Activated CD4-positive, CD25-positive, alpha-beta regulatory T cell (primary cell): Measurements from ENCODE around the gene GTPBP1.
A peak's percentile ranks its signal among the peaks of the same experiment; 100 is the strongest.

ENCODE experiments used
- DNase-seq, 4 experiments: peaks; one replicate each; lab custom pipeline; 2025; lab: John Stamatoyannopoulos, UW

GTPBP1 gene

DNA sequence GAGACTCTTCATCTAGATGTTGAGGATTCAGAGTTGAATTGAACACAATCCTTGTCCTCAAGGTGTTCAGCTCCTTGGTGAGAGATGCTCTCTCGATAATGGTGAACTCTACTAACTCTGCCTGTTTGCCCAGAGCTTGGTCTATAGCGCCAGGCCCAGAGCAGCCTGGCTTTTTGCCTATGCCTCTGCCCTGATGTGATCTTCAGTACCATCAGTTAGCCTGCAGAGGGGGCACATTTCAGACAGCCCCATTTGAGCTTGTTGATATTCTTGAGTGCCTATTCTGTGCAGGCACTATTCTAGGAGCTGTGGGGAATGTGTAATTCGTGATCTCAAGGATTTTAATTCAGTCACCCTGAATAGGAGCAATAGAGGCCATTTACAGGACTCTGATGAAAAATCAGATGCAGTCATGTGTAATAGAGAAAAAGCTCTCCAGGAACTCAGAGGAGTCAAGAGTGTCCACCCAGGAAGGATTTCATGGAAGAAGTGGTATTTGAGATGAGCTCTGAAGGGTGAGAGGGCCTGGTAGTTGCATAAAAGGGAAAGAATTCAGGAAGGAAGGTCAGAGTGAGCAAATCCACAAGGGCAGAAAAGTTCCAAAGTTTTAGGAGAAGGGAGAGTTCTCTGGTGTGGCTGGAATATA is 19.3 kb downstream of the GTPBP1 start:
- DNase-seq: no peak

DNA sequence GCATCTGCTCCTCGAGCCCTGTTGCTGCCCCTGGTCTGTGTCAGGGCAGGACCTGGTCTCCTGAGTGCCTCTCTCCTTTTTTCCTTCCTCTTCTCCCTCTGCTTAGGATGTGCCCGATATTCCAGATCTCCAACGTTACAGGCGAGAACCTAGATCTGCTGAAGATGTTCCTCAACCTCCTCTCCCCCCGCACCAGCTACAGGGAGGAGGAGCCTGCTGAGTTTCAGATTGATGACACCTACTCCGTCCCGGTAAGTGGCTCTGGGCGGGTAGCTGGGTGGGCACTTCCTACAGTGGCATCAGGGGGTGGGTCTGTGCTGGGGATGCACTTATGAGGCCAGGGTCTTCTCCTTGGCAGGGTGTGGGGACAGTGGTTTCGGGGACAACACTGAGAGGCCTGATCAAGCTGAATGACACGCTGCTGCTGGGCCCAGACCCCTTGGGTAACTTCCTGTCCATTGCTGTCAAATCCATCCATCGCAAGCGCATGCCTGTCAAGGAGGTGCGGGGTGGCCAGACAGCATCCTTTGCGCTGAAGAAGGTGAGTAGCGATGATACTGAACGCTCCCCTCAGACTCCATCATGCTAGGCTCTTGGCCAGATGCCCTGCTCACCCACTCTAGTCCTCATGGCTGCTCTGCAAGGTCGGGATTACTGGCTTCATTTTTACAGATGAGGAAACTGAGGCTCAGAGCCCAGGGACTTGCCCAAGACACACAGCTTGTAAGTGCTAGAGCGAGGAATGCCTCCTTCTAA is 20.3 kb downstream of the GTPBP1 start:
- no peak for DNase-seq

DNA sequence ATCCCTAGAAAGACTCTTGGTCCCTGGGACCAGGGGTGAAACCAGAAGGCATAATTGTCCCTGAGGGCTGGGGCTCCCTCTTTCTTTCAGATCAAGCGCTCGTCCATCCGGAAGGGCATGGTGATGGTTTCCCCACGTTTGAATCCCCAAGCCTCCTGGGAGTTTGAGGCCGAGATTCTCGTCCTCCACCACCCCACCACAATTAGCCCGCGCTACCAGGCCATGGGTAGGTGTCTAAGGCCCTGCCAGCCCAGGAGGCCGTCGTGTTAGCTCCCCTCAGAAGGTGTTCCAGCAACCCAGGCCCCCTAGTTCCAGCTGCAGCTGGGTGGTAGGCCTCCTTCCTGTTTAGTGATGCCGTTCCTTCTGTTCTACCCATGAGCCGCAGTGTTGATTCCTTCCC is 21.4 kb downstream of the GTPBP1 start:
- DNase-seq: no peak

DNA sequence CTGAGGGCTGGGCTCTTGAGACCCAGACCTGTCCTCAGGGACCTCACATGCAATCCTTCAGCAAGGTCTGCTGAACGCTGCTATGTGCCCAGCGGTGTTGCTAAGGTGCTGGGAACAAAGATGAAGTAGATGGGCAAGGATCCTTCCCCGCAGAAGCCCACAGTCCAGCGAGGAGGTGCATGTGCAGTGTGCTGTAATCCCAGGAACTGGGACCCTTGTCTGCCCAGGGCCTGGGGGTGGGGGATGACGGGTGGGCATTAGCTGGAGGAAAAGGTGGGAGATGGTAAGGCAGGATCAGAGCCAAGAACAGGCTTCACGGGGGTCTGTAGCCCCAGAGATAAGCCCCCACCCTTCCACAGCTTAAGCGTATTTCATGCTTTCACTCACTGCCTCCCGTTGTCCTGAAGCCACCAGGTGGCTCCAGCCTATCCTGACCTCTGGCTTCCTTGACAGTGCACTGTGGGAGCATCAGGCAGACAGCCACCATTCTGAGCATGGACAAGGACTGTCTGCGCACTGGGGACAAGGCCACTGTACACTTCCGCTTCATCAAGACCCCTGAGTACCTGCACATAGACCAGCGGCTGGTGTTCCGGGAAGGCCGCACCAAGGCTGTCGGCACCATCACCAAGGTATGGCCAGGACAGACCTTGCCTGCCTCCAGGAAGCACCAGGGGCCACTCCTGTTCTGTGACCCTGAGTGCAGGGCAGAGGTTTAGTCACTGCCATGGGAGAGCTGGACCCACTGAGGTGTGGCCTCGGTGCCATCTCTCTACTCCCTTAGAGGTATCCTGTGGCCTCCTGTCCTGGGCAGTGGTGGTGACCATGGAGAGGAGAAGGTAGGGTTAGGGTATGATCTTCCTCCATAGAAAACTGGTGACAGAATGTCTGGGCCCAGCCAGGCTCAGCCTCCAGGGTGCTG is 22.0 kb downstream of the GTPBP1 start:
- DNase-seq: no peak

DNA sequence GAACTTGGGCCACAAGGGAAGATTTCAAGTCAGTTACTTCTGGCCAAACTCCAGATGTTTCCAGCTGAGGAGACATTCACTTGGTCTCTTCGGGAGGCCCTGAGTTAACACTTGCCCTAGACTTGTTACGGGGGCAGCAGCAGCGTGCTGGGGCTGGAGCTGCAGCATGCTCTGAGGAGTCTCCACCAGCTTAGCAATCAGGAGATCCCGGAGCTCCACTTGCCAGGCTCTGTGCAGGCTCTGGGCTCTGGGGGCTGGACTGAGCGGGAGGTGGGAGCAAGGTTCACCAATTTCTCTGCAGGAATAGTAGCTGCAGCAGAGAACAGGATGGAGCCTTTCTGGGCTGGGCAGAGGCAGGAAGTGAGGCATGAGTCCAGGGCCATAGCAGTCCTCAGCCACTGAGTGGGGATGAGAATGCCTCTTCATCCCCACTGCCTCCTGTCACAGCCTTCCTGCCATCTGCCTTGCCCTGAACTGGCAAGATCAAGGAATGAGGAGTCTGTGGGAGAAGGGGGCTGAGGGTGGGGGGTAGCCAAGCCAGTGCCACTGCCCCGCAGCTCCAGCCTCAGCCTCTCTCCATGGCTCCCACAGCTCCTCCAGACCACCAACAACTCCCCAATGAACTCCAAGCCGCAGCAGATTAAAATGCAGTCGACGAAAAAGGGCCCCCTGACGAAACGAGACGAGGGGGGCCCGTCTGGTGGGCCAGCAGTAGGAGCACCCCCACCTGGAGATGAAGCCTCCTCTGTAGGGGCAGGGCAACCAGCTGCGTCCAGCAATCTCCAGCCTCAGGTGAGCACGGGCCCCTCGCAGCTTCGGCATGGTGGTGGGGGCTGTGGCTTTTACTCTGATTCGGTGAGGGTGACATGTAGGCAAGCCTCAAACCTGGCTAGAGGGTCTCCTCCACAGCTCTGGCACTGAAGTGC is 23.4 kb downstream of the GTPBP1 start:
- no peak for DNase-seq

DNA sequence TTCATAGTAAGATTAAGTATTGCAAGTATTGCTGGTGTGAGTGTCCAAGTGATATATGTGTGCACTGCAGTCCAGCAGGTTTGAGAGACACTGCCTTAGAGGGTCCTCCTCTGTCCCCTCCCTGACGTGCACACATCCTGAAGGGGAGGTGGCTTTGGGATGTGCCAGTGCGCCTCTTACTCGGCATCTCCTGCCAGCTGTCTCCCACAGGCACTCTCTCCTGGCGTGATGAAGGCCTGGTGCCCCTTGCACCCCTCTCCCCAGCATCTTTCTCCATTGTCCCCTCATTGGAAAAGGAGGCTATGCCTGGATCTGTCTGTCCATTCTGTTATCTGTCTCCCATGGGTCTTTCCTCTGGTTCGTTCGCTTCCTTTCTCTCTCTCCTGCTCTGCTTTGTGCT is 24.2 kb downstream of the GTPBP1 start:
- DNase-seq: no peak

DNA sequence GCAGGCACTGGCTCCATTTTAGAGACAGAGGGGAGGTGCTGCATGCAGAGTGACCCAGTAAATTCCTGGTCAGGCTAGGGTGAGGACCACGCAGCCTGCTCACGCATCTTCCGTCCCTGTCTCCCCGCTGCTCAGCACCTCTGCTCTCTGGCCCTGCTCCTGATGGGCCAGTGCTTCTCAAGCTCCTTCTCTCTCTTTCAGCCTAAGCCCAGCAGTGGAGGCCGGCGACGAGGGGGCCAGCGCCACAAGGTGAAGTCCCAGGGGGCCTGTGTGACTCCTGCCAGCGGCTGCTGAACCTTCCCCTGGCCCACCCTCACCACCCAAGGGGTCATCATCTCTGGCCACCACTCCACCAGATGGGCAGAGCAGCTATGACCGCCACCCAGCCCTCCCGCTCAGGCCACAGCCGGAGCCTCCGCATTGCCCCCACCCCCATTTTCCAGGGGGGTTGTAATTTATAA is 24.7 kb downstream of the GTPBP1 start:
- DNase-seq: no peak

DNA sequence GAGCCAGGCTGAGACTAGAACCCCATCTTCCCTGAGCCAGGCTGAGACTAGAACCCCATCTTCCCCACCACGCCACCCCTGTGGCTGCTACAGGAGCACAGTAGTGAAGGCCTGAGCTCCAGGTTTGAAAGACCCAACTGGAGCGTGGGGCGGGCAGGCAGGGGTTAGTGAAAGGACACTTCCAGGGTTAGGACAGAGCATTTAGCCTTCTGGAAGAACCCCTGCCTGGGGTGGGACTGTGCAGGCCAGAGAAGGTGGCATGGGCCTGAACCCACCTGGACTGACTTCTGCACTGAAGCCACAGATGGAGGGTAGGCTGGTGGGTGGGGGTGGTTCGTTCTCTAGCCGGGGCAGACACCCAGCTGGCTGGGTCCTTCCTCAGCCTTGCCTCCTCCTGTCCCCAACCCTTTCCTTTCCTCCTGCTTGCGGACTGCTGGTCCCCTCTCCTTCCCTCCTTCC is 26.0 kb downstream of the GTPBP1 start:
- no peak for DNase-seq

DNA sequence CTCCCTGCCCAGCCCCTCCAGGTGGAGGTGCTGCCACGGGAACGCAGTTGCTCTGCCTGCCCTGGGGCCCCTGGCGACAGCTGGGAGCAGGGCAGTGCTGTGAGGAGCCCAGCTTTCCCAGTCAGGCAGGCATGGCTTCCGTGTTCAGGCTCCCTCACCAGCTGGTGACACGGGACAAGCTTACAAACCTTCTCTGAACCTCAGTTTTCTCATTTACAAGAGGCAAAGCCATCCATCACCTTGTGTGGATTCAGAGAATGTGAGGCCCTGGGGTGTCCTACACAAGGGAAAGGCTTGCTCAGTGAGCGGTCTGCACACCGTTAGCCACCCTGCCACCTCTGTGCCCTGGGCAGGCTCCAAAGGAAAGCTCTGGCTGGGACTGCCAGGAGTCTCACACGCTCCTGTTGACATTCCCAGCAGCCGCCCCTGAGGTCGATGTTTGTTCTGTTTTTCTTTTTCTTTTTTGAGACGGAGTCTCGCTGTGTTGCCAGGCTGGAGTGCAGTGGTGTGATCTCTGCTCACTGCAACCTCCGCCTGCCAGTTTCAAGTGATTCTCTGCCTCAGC is 26.6 kb downstream of the GTPBP1 start:
- no peak for DNase-seq

DNA sequence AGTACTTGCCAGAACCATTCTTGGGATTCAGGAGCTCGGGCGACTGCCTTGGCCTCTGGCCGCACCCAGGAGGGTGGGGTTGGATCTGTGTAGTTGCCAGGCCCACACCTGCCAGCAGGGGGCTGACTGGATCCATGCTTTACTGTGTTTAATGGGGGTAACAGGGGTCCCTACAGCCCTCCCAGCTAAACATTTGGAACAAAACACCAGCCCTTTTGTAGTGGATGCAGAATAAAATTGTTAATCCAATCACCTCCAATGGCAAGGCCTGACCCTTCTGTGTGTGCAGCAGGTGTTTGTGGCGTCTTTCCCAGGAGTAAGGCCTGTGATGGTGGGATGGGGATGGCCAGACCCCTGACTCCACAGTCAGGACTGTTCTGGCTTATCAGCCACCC is 27.6 kb downstream of the GTPBP1 start:
- DNase-seq: peak in 1 of 4 experiments; percentile 34

DNA sequence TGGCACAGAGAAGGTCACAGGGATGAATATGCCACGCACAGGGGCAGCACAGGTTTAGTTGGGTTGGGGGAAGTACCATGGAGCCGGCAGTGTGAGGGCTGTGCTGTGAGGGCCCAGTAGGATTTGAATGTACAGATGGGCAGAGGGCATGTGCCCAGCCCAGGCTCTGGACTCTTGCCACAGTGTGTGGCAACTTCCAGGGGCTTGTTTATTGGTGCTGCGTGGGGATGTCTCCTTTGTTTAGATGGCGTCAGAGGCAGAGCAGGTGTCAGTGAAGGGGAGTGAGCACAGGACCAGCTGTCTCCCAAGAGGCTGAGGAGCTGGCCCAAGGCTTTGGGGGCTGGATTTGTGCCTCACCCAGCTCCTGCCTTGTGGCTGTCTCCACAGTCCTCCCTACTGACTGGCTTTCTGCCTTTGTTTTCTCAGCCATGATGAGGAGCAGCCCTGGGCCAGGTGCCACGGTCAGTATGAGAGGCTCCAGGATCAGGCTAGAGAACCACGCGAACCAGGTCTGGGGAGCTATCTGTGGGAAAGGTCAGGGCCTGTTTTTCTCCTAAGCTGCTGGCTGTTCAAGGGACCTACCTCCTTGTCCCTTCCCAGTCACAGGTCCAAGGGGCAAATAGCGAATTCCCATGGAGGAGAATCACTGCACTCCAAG is 28.1 kb downstream of the GTPBP1 start:
- DNase-seq: no peak

DNA sequence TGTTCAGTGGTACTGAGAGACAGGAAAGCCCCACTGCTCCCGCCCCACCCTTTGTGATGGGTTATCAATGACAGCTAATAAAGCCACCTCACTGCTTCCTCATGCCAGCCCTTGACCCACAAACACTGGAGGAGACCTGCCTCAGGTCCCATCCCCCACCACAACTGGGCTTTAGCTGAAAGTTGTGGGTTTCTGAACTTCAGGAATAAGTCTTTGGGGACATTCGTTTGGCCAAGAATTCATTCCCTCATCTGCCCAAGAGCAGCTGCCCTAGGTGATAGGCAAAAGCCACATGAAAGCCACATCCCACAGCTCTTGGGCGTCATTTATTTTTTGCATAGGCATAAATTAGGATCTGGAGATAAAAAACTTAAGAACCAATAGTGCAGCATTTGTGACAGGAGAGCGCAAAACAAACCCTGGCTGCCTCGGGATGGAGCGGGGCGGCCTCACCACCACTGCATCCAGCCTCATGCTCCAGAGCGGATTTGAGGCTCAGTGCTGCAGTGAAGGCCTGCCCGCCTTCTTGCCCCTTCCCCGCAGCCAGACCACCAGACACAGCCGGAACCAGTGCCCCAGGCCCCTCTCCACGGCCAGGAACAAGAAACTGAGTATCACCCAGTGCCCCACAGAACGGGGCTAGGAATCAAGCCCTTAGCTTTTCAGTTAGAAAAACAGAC is 28.8 kb downstream of the GTPBP1 start:
- no peak for DNase-seq

DNA sequence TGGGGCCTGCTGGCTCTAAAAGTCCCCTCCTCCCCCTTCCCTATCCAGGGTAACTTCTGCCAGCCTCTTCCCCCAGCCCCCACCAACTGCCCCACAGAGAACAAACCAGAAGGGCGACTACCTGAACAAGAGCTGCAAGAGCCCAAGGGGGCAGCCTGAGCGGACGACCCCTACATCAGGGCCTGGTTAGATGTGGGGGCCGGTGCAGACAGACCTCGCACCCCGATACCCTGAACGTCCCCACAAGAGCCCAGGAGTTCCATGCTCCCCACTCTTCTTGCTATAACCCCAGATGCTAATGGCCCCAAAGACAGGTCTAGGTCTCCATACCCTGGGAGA is 29.4 kb downstream of the GTPBP1 start:
- DNase-seq: no peak

DNA sequence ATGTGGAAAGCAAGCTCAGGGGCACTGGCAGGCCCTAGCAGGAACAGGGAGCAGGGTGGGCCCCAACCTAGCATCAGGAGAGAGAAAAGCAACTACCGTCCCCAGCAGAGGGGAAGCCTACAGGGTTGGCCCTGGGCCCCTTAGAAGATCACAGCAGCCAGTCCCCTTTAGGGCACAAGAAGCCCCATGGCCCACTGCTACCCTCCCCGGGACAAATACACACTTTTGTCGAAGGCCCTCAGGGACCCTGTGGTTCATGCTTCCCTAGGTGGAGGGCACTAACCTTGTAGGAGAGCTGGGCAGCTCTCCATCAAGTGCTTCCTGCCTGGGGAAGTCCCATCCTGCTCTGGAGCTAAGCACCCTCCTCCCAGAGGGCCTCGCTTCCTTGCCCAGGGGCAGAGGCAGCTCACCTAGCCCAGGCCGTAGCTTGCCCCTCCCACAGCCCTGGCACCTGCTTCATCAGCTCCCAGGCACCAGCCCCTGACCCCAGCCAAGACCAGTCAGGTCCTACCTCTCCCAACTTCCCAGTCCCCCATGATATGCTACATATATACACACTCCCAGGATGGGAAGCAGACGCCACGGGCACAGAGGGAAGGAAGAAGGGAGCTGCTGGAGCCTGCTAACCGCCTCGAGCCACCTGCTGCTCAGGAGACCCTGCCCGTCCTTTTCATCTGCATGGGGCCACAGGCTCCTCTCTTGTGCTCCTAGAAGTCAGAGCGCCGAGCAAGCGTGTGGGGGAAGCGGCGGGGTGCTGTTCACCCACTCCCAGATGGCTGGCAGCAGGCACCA is 29.9 kb downstream of the GTPBP1 start:
- no peak for DNase-seq

DNA sequence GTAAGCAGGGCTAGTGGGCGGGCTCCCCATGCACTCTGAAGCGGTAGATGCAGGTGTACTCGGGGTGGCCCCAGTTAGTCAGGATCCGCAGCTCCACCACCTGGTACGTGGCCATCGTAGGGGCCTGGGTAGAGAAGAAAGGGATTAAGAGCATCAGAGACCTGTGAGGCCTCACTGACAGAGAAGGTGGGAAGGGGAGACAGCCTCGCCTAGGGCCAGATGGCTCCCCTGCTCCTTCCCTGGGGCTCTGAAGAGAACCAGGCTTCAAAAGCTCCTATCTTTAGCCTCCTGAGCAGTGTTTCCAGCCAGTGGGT is 30.5 kb downstream of the GTPBP1 start:
- no peak for DNase-seq

DNA sequence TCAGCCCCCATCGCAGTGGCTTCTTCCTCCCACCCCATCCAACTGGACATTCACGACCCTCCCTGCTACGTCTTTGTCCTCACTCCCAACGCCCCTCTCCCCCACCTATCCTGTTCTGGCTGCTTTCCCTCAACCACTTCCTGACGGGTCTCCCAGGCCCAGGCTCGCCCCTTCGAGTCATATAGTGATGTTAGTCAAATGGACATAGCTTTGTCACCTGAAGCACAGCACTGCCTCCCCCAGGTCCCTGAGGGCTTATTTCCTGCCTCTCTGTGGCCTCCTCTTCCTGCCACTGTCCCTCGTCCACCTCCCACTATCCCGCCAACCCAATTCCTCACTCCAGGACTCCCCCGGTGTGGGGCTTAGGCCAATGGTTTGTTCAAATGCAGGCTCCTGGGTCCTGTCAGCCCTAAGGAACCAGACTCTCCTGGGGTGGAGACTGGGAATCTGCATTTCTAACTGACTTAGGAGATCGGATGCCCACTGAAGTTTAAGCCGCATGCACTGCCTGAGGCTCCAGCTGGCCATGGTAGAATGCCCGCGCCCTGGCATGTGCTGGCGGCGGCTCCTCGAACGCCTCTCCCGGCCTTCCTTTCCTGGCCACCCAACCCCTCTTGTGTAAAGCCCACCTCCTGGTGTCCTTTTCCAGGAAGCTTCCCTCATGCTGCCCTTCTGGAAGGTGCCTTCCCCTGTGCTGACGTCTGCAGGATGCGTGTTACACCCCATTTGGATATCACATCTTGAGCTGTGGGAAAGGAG is 31.7 kb downstream of the GTPBP1 start:
- DNase-seq: no peak

DNA sequence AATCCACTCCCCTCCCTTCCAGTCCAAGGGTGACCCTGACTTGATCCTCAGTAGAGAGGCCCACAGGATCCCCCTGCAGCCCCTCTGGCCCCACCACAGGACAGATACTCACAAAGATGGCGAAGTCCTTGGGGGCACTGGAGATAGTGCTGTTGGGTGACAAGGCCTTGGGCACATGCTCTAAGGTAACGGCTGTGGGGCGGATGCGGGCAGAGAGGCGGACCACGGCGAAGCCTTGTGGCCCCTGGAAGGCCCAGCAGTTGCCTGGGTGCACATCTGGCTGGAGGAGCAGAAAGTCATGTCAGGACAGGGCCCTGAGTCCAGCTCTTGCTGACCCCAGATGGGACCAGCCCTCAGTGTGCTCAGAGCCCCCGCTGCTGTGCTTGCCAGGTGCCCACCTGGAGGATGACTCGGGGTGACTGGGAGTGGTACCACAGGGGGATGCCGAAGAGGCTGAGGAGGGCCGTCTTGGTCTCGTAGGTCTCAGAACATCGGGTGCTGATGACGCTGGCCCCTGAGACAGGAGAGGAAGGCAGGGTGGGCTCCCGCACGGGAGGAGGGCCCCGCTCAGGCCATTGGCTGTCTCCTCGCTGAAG is 32.8 kb downstream of the GTPBP1 start:
- DNase-seq: no peak

DNA sequence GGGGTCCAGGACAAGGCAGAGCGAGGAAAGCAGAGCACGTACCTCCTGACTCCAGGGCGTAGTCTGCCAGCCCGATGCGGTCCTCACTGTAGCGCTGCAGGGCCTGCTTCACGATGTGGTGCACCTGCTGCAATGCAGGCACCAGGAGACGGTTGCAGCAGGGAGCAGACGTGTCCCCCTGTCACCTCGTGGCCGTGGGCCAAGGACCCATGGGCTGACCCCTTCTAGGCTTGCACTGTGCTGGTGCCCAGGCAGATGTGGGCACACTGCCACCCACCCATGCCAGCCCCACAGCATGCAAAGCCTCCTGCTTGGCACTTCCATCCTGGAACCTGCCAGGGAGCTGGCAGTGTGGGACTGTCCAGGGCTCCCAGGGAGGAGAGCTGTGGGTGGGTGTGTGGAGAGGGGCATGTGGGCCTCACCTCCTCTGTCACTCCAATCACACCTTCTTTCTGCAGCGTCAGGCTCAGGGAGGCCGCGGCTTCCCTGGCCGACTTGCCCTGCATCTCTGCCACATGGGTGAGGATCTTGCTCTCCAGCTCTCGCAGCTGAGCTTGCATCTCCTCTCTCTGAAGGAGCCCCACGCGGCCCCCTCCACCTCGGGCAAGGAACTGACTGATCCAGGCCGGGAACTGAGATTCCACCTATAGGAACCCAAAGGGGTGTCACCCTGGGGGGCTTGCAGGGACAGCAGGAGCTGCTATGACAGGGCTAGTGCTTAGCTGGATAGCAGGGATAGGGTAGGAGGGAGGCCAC is 33.7 kb downstream of the GTPBP1 start:
- no peak for DNase-seq
